HCT116 (cell line): ENCODE data around the gene SLC4A4. TPM values are rescaled to one million over a fixed set of nuclear protein-coding genes. Genes with fewer than 3 reads are reported as not detected.

Experiments used
- ATAC-seq: fragments of 200-7000 bp; cut with Tn5 transposase; 2 replicates; pipeline ENCODE4 v1.9.1; 2020; ENCODE audit warnings: mild to moderate bottlenecking, moderate library complexity
- BruUV-seq: library from RNA; stranded (reverse); fragments of 400-500 nt; replicated peaks from 2 replicates; lab custom pipeline; 2021; lab: Mats Ljungman, UMichigan
- CTCF ChIA-PET: fragments of 300-600 bp; sonication (Branson Sonifier 250); formaldehyde crosslinking; loops from one replicate; lab custom pipeline; 2021; ENCODE audit warnings: antibody characterized with exemption; lab: Charles Lee
- POLR2A ChIA-PET: fragments of 300-600, 350-600 bp; sonication (Branson Sonifier 250); formaldehyde crosslinking; loops from one replicate; lab custom pipeline; 2021; ENCODE audit warnings: antibody characterized with exemption; lab: Charles Lee
- RAD21 ChIA-PET, 2 experiments: fragments of 300-600 bp; sonication (Branson Sonifier 250); formaldehyde crosslinking; loops; one replicate each; lab custom pipeline; 2023; ENCODE audit warnings: low total read pairs in 2 of 2; ENCODE audit not compliant: uncharacterized antibody in 2 of 2, unreplicated experiment in 2 of 2, low non-redundant PET in 1 of 2; lab: Charles Lee
- DNase-seq: peaks from one replicate; pipeline ENCODE4 v3.0.0-alpha.2; 2010; ENCODE audit warnings: low read depth, low spot score
- H2AFZ ChIP-seq: fragments of 200-600 bp; shearing (Covaris generic), sonication (generic); 2 replicates; pipeline ENCODE4 v1.6.1; 2017; ENCODE audit warnings: low read depth, mixed run types, mixed read lengths, antibody characterized with exemption, low read length; ENCODE audit not compliant: poor library complexity, severe bottlenecking
- H3K27ac ChIP-seq: 2 replicates; pipeline ENCODE4 v1.5.1; 2012; ENCODE audit warnings: low read depth, low read length
- H3K27me3 ChIP-seq: fragments of 200-600 bp; sonication (generic); 2 replicates; pipeline ENCODE4 v1.6.1; 2016; ENCODE audit warnings: mixed run types, low read length, mixed read lengths; ENCODE audit not compliant: insufficient read depth
- H3K36me3 ChIP-seq, 2 experiments: fragments of 200-500 bp in 1 of 2; fragments of 200-600 bp in 1 of 2; sonication (Bioruptor generic) in 1 of 2; sonication (generic) in 1 of 2; 2 replicates each; pipeline versions ENCODE4 v1.5.1 to v1.6.1; 2014 to 2016; ENCODE audit warnings: low read length in 2 of 2, inconsistent platforms in 1 of 2, mixed read lengths in 1 of 2, mixed run types in 1 of 2; ENCODE audit not compliant: insufficient read depth in 2 of 2, control insufficient read depth in 1 of 2
- H3K4me1 ChIP-seq, 2 experiments: fragments of 200-600 bp in 1 of 2; sonication (generic) in 1 of 2; 2 replicates each; pipeline versions ENCODE4 v1.5.1 to v1.6.1; 2012 to 2017; ENCODE audit warnings: low read length in 2 of 2, inconsistent platforms in 1 of 2, mild to moderate bottlenecking in 1 of 2, mixed read lengths in 1 of 2, mixed run types in 1 of 2, moderate library complexity in 1 of 2; ENCODE audit not compliant: insufficient read depth in 2 of 2, control insufficient read depth in 1 of 2
- H3K4me2 ChIP-seq: fragments of 200-600 bp; sonication (generic); 2 replicates; pipeline ENCODE4 v1.6.1; 2017; ENCODE audit warnings: mixed run types, low read length, mixed read lengths
- H3K4me3 ChIP-seq, 2 experiments: fragments of 200-600 bp in 1 of 2; sonication (generic) in 1 of 2; replicated peaks in 1 of 2; 2 replicates each; pipeline ENCODE4 v1.5.1; 2011 to 2016; ENCODE audit warnings: low read length in 2 of 2, control low read depth in 1 of 2, low read depth in 1 of 2, mild to moderate bottlenecking in 1 of 2, mixed read lengths in 1 of 2, mixed run types in 1 of 2
- H3K79me2 ChIP-seq: fragments of 200-600 bp; sonication (generic); 2 replicates; pipeline ENCODE4 v1.6.1; 2017; ENCODE audit warnings: mild to moderate bottlenecking, mixed run types, low read length, moderate library complexity, mixed read lengths; ENCODE audit not compliant: insufficient read depth
- H3K9ac ChIP-seq: fragments of 200-600 bp; sonication (generic); 2 replicates; pipeline ENCODE4 v1.6.1; 2016; ENCODE audit warnings: low read length, mixed read lengths
- H3K9me2 ChIP-seq: fragments of 200-600 bp; sonication (generic), shearing (Covaris generic); 2 replicates; pipeline ENCODE4 v1.6.1; 2017; ENCODE audit warnings: mixed run types, mild to moderate bottlenecking, moderate library complexity; ENCODE audit not compliant: insufficient read depth
- H3K9me3 ChIP-seq, 2 experiments: fragments of 200-500 bp in 1 of 2; fragments of 200-600 bp in 1 of 2; sonication (Bioruptor generic) in 1 of 2; sonication (generic) in 1 of 2; 2 replicates each; pipeline ENCODE4 v1.6.1; 2014 to 2017; ENCODE audit warnings: low read length in 2 of 2, mixed read lengths in 2 of 2, inconsistent platforms in 1 of 2, low read depth in 1 of 2, mild to moderate bottlenecking in 1 of 2, mixed run types in 1 of 2, moderate library complexity in 1 of 2; ENCODE audit not compliant: control insufficient read depth in 1 of 2, insufficient read depth in 1 of 2
- H4K20me1 ChIP-seq: fragments of 200-600 bp; sonication (generic), shearing (Covaris generic); 2 replicates; pipeline ENCODE4 v1.6.1; 2017; ENCODE audit warnings: mixed run types, mild to moderate bottlenecking, moderate library complexity; ENCODE audit not compliant: insufficient read depth
- ATF3 ChIP-seq: IDR thresholded peaks from 2 replicates; pipeline ENCODE4 v1.6.1; 2012
- CEBPB ChIP-seq: IDR thresholded peaks from 2 replicates; pipeline ENCODE4 v1.6.1; 2012; ENCODE audit warnings: low read depth
- CTCF ChIP-seq, 3 experiments: fragments of 200-600 bp in 1 of 3; sonication (generic) in 1 of 3; IDR thresholded peaks in 2 of 3; conservative IDR thresholded peaks in 1 of 3; 2 replicates each; pipeline ENCODE4 v1.5.1; 2012 to 2017; ENCODE audit warnings: low read depth in 2 of 3, low read length in 2 of 3, antibody characterized with exemption in 1 of 3, borderline replicate concordance in 1 of 3, control low read depth in 1 of 3, mild to moderate bottlenecking in 1 of 3, mixed read lengths in 1 of 3, mixed run types in 1 of 3, moderate library complexity in 1 of 3; ENCODE audit not compliant: insufficient read depth in 1 of 3
- EGR1 ChIP-seq: IDR thresholded peaks from 2 replicates; pipeline ENCODE4 v1.6.1; 2012; ENCODE audit warnings: low read depth
- EZH2phosphoT487 ChIP-seq: fragments of 200-600 bp; IDR thresholded peaks from 2 replicates; pipeline ENCODE4 v1.6.1; 2018; ENCODE audit warnings: antibody characterized with exemption, borderline replicate concordance
- FOSL1 ChIP-seq: IDR thresholded peaks from 2 replicates; pipeline ENCODE4 v1.6.1; 2012; ENCODE audit warnings: low read depth
- JUND ChIP-seq: IDR thresholded peaks from 2 replicates; pipeline ENCODE4 v1.6.1; 2012
- MAX ChIP-seq: IDR thresholded peaks from 2 replicates; pipeline ENCODE4 v1.6.1; 2012
- RAD21 ChIP-seq: IDR thresholded peaks from 2 replicates; pipeline ENCODE4 v1.6.1; 2012; ENCODE audit warnings: low read depth, mild to moderate bottlenecking
- ZNF274 ChIP-seq: fragments of 200-500 bp; sonication (Bioruptor generic); IDR thresholded peaks from 2 replicates; pipeline ENCODE4 v1.6.1; 2014; ENCODE audit warnings: mild to moderate bottlenecking, low read depth, low read length, inconsistent platforms
- intact Hi-C: fragments of 100-400 bp; cut with micrococcal nuclease; formaldehyde crosslinking; loops from 2 replicates; pipeline ENCODE4 v1.10.0; 2022
- total RNA-seq: library from RNA; stranded (reverse); gene quantifications from one replicate; pipeline ENCODE4 v1.2.1, GENCODE V29; 2021; ENCODE audit not compliant: unreplicated experiment
- TF ChIP-seq, protein P1 (sequence below): IDR thresholded peaks from 2 replicates; pipeline ENCODE4 v1.6.1; 2011; ENCODE audit warnings: mild to moderate bottlenecking, low read length, moderate library complexity; ENCODE audit not compliant: insufficient replicate concordance; ENCODE audit errors: extremely low read depth

The SLC4A4 gene
- total RNA-seq, 1 experiment from 2014 or later = 0.30 TPM

GRCh38 chr4:71405791-71406190 is 67.0 kb downstream of the SLC4A4 start:
- no peak for TF ChIP-seq EZH2phosphoT487
- TF ChIP-seq ZNF274 = no peak
- no peak for TF ChIP-seq MAX
- no peak for TF ChIP-seq EGR1
- no peak for TF ChIP-seq ATF3
- TF ChIP-seq CTCF (IDR thresholded peaks at IDR 0.05 in 2 of 3, conservative IDR thresholded peaks at IDR 0.05 in 1 of 3; ENCODE audit: borderline replicate concordance in 1 of 3, insufficient read depth in 1 of 3, low read depth in 2 of 3, low read length in 2 of 3) = no peak
- TF ChIP-seq JUND = no peak
- no peak for TF ChIP-seq CEBPB
- no peak for TF ChIP-seq FOSL1
- TF ChIP-seq, protein P1, sequence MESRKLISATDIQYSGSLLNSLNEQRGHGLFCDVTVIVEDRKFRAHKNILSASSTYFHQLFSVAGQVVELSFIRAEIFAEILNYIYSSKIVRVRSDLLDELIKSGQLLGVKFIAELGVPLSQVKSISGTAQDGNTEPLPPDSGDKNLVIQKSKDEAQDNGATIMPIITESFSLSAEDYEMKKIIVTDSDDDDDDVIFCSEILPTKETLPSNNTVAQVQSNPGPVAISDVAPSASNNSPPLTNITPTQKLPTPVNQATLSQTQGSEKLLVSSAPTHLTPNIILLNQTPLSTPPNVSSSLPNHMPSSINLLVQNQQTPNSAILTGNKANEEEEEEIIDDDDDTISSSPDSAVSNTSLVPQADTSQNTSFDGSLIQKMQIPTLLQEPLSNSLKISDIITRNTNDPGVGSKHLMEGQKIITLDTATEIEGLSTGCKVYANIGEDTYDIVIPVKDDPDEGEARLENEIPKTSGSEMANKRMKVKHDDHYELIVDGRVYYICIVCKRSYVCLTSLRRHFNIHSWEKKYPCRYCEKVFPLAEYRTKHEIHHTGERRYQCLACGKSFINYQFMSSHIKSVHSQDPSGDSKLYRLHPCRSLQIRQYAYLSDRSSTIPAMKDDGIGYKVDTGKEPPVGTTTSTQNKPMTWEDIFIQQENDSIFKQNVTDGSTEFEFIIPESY = no peak
- TF ChIP-seq RAD21 = no peak
- no peaks in the 10 kb centered on the region for H3K9me2 ChIP-seq
- intact Hi-C loops = no loop called here
- H3K27me3 ChIP-seq = no peaks in the 10 kb centered on the region
- H3K4me2 ChIP-seq = no peak overlapping the region
- ChIA-PET POLR2A (no interaction called here), CTCF (no interaction called here), RAD21 (no interaction called here)
- H3K36me3 ChIP-seq = no peaks in the 10 kb centered on the region
- ATAC-seq (no peak), DNase-seq (no peak)
- no peaks in the 10 kb centered on the region for H4K20me1 ChIP-seq
- H3K4me3 ChIP-seq = no peak overlapping the region
- BruUV-seq = no TSS peak
- H2AFZ ChIP-seq = no peak overlapping the region
- no peak overlapping the region for H3K27ac ChIP-seq
- H3K4me1 ChIP-seq = no peaks in the 10 kb centered on the region
- H3K79me2 ChIP-seq = no peaks in the 10 kb centered on the region
- peaks cover 0 to 4% of the 10 kb centered on the region in 2 experiments; a peak in 1 of 4 replicates for H3K9me3 ChIP-seq
- no peak overlapping the region for H3K9ac ChIP-seq
